ENCODE measurements around the gene FSCN2. TPM values are rescaled to one million over a fixed set of nuclear protein-coding genes. Genes with fewer than 3 reads are reported as not detected.

FSCN2 gene
- total and polyA plus RNA-seq, 5 experiments from 2014 or later: 0.96 to 2.0 TPM; not detected in 3

GRCh38 chr17:81539571-81539900, 11.4 kb downstream of the FSCN2 start:
- Mint-ChIP-seq H3K4me1 (peaks cover 0 to 5% (median 2%) of the 10 kb centered on the region in 4 donors), H3K36me3 (peaks cover 0 to 9% (median 3%) of the 10 kb centered on the region in 3 donors), H3K27ac (no peak overlapping the region), H3K27me3 (peaks cover 1 to 27% (median 8%) of the 10 kb centered on the region in 5 donors), H3K4me3 (no peak overlapping the region), H3K9me3 (no peaks in the 10 kb centered on the region)
- peak in 1 of 10 donors; percentile 4 for DNase-seq
- POLR2A ChIA-PET: no interaction called here
- no peak for ATAC-seq

- Mint-ChIP-seq H3K36me3 (peaks cover 0 to 11% (median 3%) of the 10 kb centered on the region in 3 donors), H3K4me3 (no peak overlapping the region)
- POLR2A ChIA-PET: no interaction called here
Measured at GRCh38 chr17:81539961-81540675, 11.9 kb downstream of the FSCN2 start.

GRCh38 chr17:81540676-81541027, 12.5 kb downstream of the FSCN2 start:
- ATAC-seq (no peak), DNase-seq (peak in 1 of 10 donors; percentile 3)
- POLR2A ChIA-PET: no interaction called here
- Mint-ChIP-seq H3K27ac (no peak overlapping the region), H3K4me1 (peaks cover 0 to 5% (median 1%) of the 10 kb centered on the region in 4 donors), H3K4me3 (no peak overlapping the region), H3K36me3 (peaks cover 0 to 11% (median 3%) of the 10 kb centered on the region in 3 donors), H3K9me3 (no peaks in the 10 kb centered on the region), H3K27me3 (peaks cover 0 to 21% (median 4%) of the 10 kb centered on the region in 5 donors)

More at GRCh38 chr17:81539961-81540675, 11.9 kb downstream of the FSCN2 start:
- no peak overlapping the region for H3K27ac Mint-ChIP-seq
- H3K9me3 Mint-ChIP-seq: no peaks in the 10 kb centered on the region
- ATAC-seq (no peak), DNase-seq (no peak)
- peaks cover 0 to 5% (median 2%) of the 10 kb centered on the region in 4 donors for H3K4me1 Mint-ChIP-seq
- peaks cover 1 to 23% (median 8%) of the 10 kb centered on the region in 5 donors for H3K27me3 Mint-ChIP-seq

GRCh38 chr17:81541123-81541522, 12.9 kb downstream of the FSCN2 start:
- H3K27me3 Mint-ChIP-seq: peaks cover 0 to 16% (median under 1%) of the 10 kb centered on the region in 5 donors
- peaks cover 0 to 5% (median 1%) of the 10 kb centered on the region in 4 donors for H3K4me1 Mint-ChIP-seq
- no peak for ATAC-seq
- no peaks in the 10 kb centered on the region for H3K9me3 Mint-ChIP-seq
- no peak overlapping the region for H3K4me3 Mint-ChIP-seq
- peaks cover 0 to 13% (median 4%) of the 10 kb centered on the region in 3 donors for H3K36me3 Mint-ChIP-seq
- POLR2A ChIA-PET: no interaction called here
- DNase-seq: peak in 1 of 10 donors; percentile 2
- H3K27ac Mint-ChIP-seq: no peak overlapping the region

GRCh38 chr17:81542431-81543338, 14.5 kb downstream of the FSCN2 start:
- POLR2A ChIA-PET: interaction anchor here (0.5 to 1.5 kb wide), 2 partner anchors 10 to 758 kb away, joined by 3 to 8 read pairs; partner anchors contain the start of gene FAAP100

GRCh38 chr17:81543339-81543675, 15.1 kb downstream of the FSCN2 start:
- DNase-seq (no peak), ATAC-seq (no peak)
- H3K4me3 Mint-ChIP-seq: no peak overlapping the region
- POLR2A ChIA-PET: interaction anchor here (0.5 to 1.5 kb wide), 2 partner anchors 9 to 759 kb away, joined by 3 to 8 read pairs; partner anchors contain the start of gene FAAP100
- H3K36me3 Mint-ChIP-seq: peaks cover 0 to 33% (median 6%) of the 10 kb centered on the region in 3 donors
- no peaks in the 10 kb centered on the region for H3K9me3 Mint-ChIP-seq
- peaks cover 0 to 2% (median 0%) of the 10 kb centered on the region in 4 donors for H3K4me1 Mint-ChIP-seq
- H3K27me3 Mint-ChIP-seq: peaks cover 0 to 3% (median 0%) of the 10 kb centered on the region in 5 donors
- no peak overlapping the region for H3K27ac Mint-ChIP-seq

More at GRCh38 chr17:81542431-81543338, 14.5 kb downstream of the FSCN2 start:
- Mint-ChIP-seq H3K27me3 (peaks cover 0 to 8% (median 0%) of the 10 kb centered on the region in 5 donors), H3K9me3 (no peaks in the 10 kb centered on the region), H3K4me3 (no peak overlapping the region), H3K36me3 (peaks cover 0 to 27% (median 9%) of the 10 kb centered on the region in 3 donors), H3K4me1 (peaks cover 0 to 4% (median 1%) of the 10 kb centered on the region in 4 donors), H3K27ac (no peak overlapping the region)
- ATAC-seq (no peak), DNase-seq (no peak)

GRCh38 chr17:81543756-81544155, 15.6 kb downstream of the FSCN2 start:
- no peaks in the 10 kb centered on the region for H3K9me3 Mint-ChIP-seq
- H3K4me3 Mint-ChIP-seq: no peak overlapping the region
- POLR2A ChIA-PET: interaction anchor here (1.3 to 1.5 kb wide), 2 partner anchors 9 to 26 kb away, joined by 3 to 8 read pairs; partner anchors contain the start of gene FAAP100
- H3K4me1 Mint-ChIP-seq: peaks cover 0 to 2% (median 0%) of the 10 kb centered on the region in 4 donors
- no peak overlapping the region for H3K27ac Mint-ChIP-seq
- DNase-seq: no peak
- H3K36me3 Mint-ChIP-seq: peaks cover 0 to 37% (median 6%) of the 10 kb centered on the region in 3 donors
- no peaks in the 10 kb centered on the region for H3K27me3 Mint-ChIP-seq
- ATAC-seq: no peak

- H3K9me3 Mint-ChIP-seq: no peaks in the 10 kb centered on the region
- H3K36me3 Mint-ChIP-seq: peaks cover 0 to 42% (median 6%) of the 10 kb centered on the region in 3 donors
- DNase-seq: no peak
- POLR2A ChIA-PET: interaction anchor here (1.3 kb wide), 1 partner anchor 26 kb away, joined by 3 read pairs; no protein-coding TSS in a partner anchor
- H3K27me3 Mint-ChIP-seq: no peaks in the 10 kb centered on the region
- peaks cover 0 to 4% (median 2%) of the 10 kb centered on the region in 4 donors for H3K4me1 Mint-ChIP-seq
- no peak for ATAC-seq
- no peak overlapping the region for H3K27ac Mint-ChIP-seq
- H3K4me3 Mint-ChIP-seq: no peak overlapping the region
Measured at GRCh38 chr17:81544281-81544974, 16.3 kb downstream of the FSCN2 start.

GRCh38 chr17:81545160-81545949, 17.2 kb downstream of the FSCN2 start:
- Mint-ChIP-seq H3K36me3 (peaks cover 0 to 49% (median 6%) of the 10 kb centered on the region in 3 donors), H3K27me3 (no peaks in the 10 kb centered on the region), H3K27ac (no peak overlapping the region), H3K9me3 (no peaks in the 10 kb centered on the region), H3K4me1 (peaks cover 0 to 12% (median 8%) of the 10 kb centered on the region in 4 donors), H3K4me3 (no peak overlapping the region)
- no peak for DNase-seq
- no peak for ATAC-seq
- POLR2A ChIA-PET: no interaction called here

GRCh38 chr17:81546906-81547613, 18.9 kb downstream of the FSCN2 start:
- peaks cover 0 to 44% (median 6%) of the 10 kb centered on the region in 3 donors for H3K36me3 Mint-ChIP-seq
- peaks cover 7 to 24% (median 15%) of the 10 kb centered on the region in 4 donors for H3K4me1 Mint-ChIP-seq
- H3K27ac Mint-ChIP-seq: no peak overlapping the region
- ATAC-seq: no peak
- H3K27me3 Mint-ChIP-seq: no peaks in the 10 kb centered on the region
- peak overlapping the region in 1 of 10 donors; percentile 24 for H3K4me3 Mint-ChIP-seq
- POLR2A ChIA-PET: interaction anchor here (0.7 kb wide), 1 partner anchor 29 kb away, joined by 5 read pairs; no protein-coding TSS in a partner anchor
- H3K9me3 Mint-ChIP-seq: no peaks in the 10 kb centered on the region
- DNase-seq: no peak

- Mint-ChIP-seq H3K27me3 (no peaks in the 10 kb centered on the region), H3K4me3 (peak overlapping the region in 1 of 10 donors; percentile 24), H3K27ac (no peak overlapping the region), H3K9me3 (no peaks in the 10 kb centered on the region), H3K4me1 (peaks cover 6 to 24% (median 15%) of the 10 kb centered on the region in 4 donors), H3K36me3 (peaks cover 0 to 42% (median 6%) of the 10 kb centered on the region in 3 donors)
- POLR2A ChIA-PET: no interaction called here
- no peak for ATAC-seq
- DNase-seq: no peak
Measured at GRCh38 chr17:81547614-81547982, 19.4 kb downstream of the FSCN2 start.
